ENCODE results near the gene ABLIM2.

DNA sequence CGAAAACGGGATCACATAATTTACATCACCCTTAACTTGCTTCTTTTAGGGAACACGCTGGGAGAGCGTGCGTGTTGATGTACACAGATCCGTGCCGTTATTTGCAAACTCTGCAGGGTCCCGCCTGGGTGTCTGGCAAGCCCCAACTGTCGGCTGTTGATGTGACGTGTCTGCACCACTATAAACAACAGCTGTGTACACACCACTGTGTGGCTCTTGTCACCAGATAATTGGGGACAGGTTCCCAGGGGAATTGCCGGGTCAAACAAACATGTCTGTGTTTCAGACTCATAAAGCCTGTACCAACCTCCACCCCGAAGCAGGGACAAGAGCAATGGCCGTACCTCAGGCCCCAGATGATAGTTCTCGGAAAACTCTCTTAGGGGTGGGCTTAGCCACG lies 113.9 kb downstream of the ABLIM2 start:
- TF ChIP-seq, protein P1, sequence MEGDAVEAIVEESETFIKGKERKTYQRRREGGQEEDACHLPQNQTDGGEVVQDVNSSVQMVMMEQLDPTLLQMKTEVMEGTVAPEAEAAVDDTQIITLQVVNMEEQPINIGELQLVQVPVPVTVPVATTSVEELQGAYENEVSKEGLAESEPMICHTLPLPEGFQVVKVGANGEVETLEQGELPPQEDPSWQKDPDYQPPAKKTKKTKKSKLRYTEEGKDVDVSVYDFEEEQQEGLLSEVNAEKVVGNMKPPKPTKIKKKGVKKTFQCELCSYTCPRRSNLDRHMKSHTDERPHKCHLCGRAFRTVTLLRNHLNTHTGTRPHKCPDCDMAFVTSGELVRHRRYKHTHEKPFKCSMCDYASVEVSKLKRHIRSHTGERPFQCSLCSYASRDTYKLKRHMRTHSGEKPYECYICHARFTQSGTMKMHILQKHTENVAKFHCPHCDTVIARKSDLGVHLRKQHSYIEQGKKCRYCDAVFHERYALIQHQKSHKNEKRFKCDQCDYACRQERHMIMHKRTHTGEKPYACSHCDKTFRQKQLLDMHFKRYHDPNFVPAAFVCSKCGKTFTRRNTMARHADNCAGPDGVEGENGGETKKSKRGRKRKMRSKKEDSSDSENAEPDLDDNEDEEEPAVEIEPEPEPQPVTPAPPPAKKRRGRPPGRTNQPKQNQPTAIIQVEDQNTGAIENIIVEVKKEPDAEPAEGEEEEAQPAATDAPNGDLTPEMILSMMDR (IDR thresholded peaks at IDR 0.05) = no peak
- no peak for TF ChIP-seq POLR2A (IDR thresholded peaks at IDR 0.05)

Data from lower leg skin (tissue), 3 donors.